Endothelial cell of umbilical vein (primary cell): ENCODE results near the gene SHROOM4. TPM values are rescaled to one million over a fixed set of nuclear protein-coding genes. Genes with fewer than 3 reads are reported as not detected.
A peak's percentile ranks its signal among the peaks of the same experiment; 100 is the strongest.

ENCODE experiments used
- BruUV-seq: library from RNA; stranded (reverse); fragments of 400-500 nt; replicated peaks from 2 replicates; lab custom pipeline; 2021; lab: Mats Ljungman, UMichigan
- CTCF ChIA-PET: fragments of 300-600, 350-600 bp; sonication (Branson Sonifier 250); formaldehyde crosslinking; loops from one replicate; lab custom pipeline; 2021; ENCODE audit warnings: antibody characterized with exemption, inconsistent platforms; lab: Charles Lee
- POLR2A ChIA-PET: fragments of 300-600, 350-600 bp; sonication (Branson Sonifier 250); formaldehyde crosslinking; loops from one replicate; lab custom pipeline; 2021; ENCODE audit warnings: antibody characterized with exemption, inconsistent platforms; lab: Charles Lee
- DNase-seq: peaks from one replicate; pipeline ENCODE4 v3.0.0-alpha.2; 2011; ENCODE audit warnings: low read depth, low spot score
- FAIRE-seq: peaks from 2 replicates; lab custom pipeline; 2011; peaks lifted over from hg19 to GRCh38; lab: Jason Lieb, UNC
- H2AFZ ChIP-seq: 2 replicates; pipeline ENCODE4 v1.6.0; 2012; ENCODE audit warnings: low read depth, low read length, control low read depth, inconsistent platforms
- H3K27ac ChIP-seq: 2 replicates; pipeline ENCODE4 v1.5.1; 2011; ENCODE audit warnings: low read depth, mild to moderate bottlenecking, control low read depth, low read length, moderate library complexity; ENCODE audit not compliant: insufficient read depth
- H3K27me3 ChIP-seq, 2 experiments: 2 replicates each; pipeline versions ENCODE4 v1.6.0 to v1.6.1; 2011; ENCODE audit warnings: low read length in 2 of 2, mixed read lengths in 1 of 2; ENCODE audit not compliant: control insufficient read depth in 2 of 2, insufficient read depth in 2 of 2
- H3K36me3 ChIP-seq, 2 experiments: 2 replicates in 1 of 2; 3 replicates in 1 of 2; pipeline ENCODE4 v1.5.1; 2011; ENCODE audit warnings: low read length in 2 of 2, mild to moderate bottlenecking in 1 of 2, moderate library complexity in 1 of 2; ENCODE audit not compliant: control insufficient read depth in 2 of 2, insufficient read depth in 2 of 2; ENCODE audit errors: extremely low read depth in 1 of 2
- H3K4me1 ChIP-seq: 3 replicates; pipeline ENCODE4 v1.5.1; 2011; ENCODE audit warnings: mild to moderate bottlenecking, low read length; ENCODE audit not compliant: control insufficient read depth, insufficient read depth; ENCODE audit errors: extremely low read depth
- H3K4me2 ChIP-seq: 2 replicates; pipeline ENCODE4 v1.6.1; 2011; ENCODE audit warnings: low read length, control low read depth, mixed read lengths; ENCODE audit not compliant: insufficient read depth
- H3K4me3 ChIP-seq, 3 experiments: fragments of 200-600 bp in 1 of 3; sonication (generic), shearing (Covaris generic) in 1 of 3; replicated peaks in 1 of 3; 2 replicates each; pipeline ENCODE4 v1.5.1; 2011 to 2016; ENCODE audit warnings: control low read depth in 3 of 3, low read length in 3 of 3, mild to moderate bottlenecking in 2 of 3, inconsistent platforms in 1 of 3, low read depth in 1 of 3, moderate library complexity in 1 of 3; ENCODE audit not compliant: insufficient read depth in 1 of 3
- H3K79me2 ChIP-seq: 2 replicates; pipeline ENCODE4 v1.6.0; 2012; ENCODE audit warnings: low read length, inconsistent platforms; ENCODE audit not compliant: control insufficient read depth, insufficient read depth
- H3K9ac ChIP-seq: replicated peaks from 2 replicates; pipeline ENCODE3; 2011; ENCODE audit warnings: low read length, control low read depth; ENCODE audit not compliant: insufficient read depth; ENCODE audit errors: extremely low read depth
- H3K9me1 ChIP-seq: replicated peaks from 3 replicates; pipeline ENCODE4 v1.6.0; 2011; ENCODE audit warnings: mild to moderate bottlenecking, low read length; ENCODE audit not compliant: control insufficient read depth, insufficient read depth; ENCODE audit errors: extremely low read depth
- H3K9me3 ChIP-seq: replicated peaks from 2 replicates; pipeline ENCODE4 v1.5.1; 2012; ENCODE audit warnings: low read length, inconsistent platforms; ENCODE audit not compliant: control insufficient read depth, insufficient read depth
- H4K20me1 ChIP-seq: replicated peaks from 2 replicates; pipeline ENCODE3; 2011; ENCODE audit warnings: mild to moderate bottlenecking, low read length; ENCODE audit not compliant: control insufficient read depth, insufficient read depth; ENCODE audit errors: extremely low read depth
- EZH2 ChIP-seq: IDR thresholded peaks from 2 replicates; pipeline ENCODE4 v1.6.1; 2012; ENCODE audit warnings: borderline replicate concordance, low read depth, mild to moderate bottlenecking, moderate library complexity, low read length, inconsistent platforms; ENCODE audit not compliant: severe bottlenecking
- FOS ChIP-seq: IDR thresholded peaks from 2 replicates; pipeline ENCODE4 v1.6.1; 2011; ENCODE audit warnings: mild to moderate bottlenecking, low read length, moderate library complexity, borderline replicate concordance; ENCODE audit not compliant: insufficient read depth
- GATA2 ChIP-seq: IDR thresholded peaks from 2 replicates; pipeline ENCODE4 v1.7.0; 2011; ENCODE audit warnings: low read depth, mild to moderate bottlenecking, moderate library complexity, mixed read lengths, low read length; ENCODE audit not compliant: insufficient read length, insufficient read depth
- JUN ChIP-seq: IDR thresholded peaks from 2 replicates; pipeline ENCODE4 v1.6.1; 2011; ENCODE audit warnings: borderline replicate concordance, low read depth; ENCODE audit not compliant: insufficient read length, insufficient read depth
- MYC ChIP-seq: IDR thresholded peaks from one replicate; pipeline ENCODE4 v1.6.1; 2011; ENCODE audit warnings: mild to moderate bottlenecking, low read depth, low read length
- POLR2A ChIP-seq: IDR thresholded peaks from 2 replicates; pipeline ENCODE4 v1.6.1; 2012; ENCODE audit warnings: low read depth, mild to moderate bottlenecking, control low read depth, low read length
- POLR2AphosphoS5 ChIP-seq: IDR thresholded peaks from 2 replicates; pipeline ENCODE4 v1.6.1; 2012; ENCODE audit warnings: low read depth, mild to moderate bottlenecking, control low read depth, low read length, moderate library complexity; ENCODE audit not compliant: insufficient read depth
- dilution Hi-C: fragments of 300-500 bp; cut with MboI; formaldehyde crosslinking; loops from one replicate; pipeline ENCODE4 v1.15.0; 2019; ENCODE audit warnings: low sequenced_read_pairs; ENCODE audit not compliant: extremely low pct_ligation_motif_present
- intact Hi-C: fragments of 100-400 bp; cut with micrococcal nuclease; formaldehyde crosslinking; loops from one replicate; pipeline ENCODE4 v1.10.0; 2022
- polyA plus RNA-seq, 4 experiments: library from polyadenylated mRNA; depleted of rRNA in 3 of 4; stranded (reverse) in 3 of 4; unstranded in 1 of 4; fragments of >200 nt; gene quantifications; 2 replicates each; pipeline versions ENCODE4 v1.2.1 to v1.2.3, GENCODE V29; 2011 to 2012; ENCODE audit warnings: missing spikeins in 1 of 4
- total RNA-seq: library from RNA; stranded (reverse); gene quantifications from 2 replicates; pipeline ENCODE4 v1.2.3, GENCODE V29; 2021
- TF ChIP-seq, protein P1 (sequence below): IDR thresholded peaks from 2 replicates; pipeline ENCODE4 v1.6.1; 2011; ENCODE audit not compliant: insufficient read depth, insufficient read length
- TF ChIP-seq, protein P2 (sequence below), 2 donors: IDR thresholded peaks; 1 replicate in 1 of 2; 2 replicates in 1 of 2; pipeline ENCODE4 v1.5.1; 2011; ENCODE audit warnings: low read length in 2 of 2, mild to moderate bottlenecking in 2 of 2, moderate library complexity in 2 of 2, control low read depth in 1 of 2, inconsistent platforms in 1 of 2, low read depth in 1 of 2; ENCODE audit not compliant: insufficient read depth in 1 of 2; ENCODE audit errors: extremely low read depth in 1 of 2

SHROOM4 gene
- total and polyA plus RNA-seq, 2 donors (not counting 3 experiments of a cell fraction or from before 2014, with no cell fraction given), result 29.7 to 57.5 TPM

DNA sequence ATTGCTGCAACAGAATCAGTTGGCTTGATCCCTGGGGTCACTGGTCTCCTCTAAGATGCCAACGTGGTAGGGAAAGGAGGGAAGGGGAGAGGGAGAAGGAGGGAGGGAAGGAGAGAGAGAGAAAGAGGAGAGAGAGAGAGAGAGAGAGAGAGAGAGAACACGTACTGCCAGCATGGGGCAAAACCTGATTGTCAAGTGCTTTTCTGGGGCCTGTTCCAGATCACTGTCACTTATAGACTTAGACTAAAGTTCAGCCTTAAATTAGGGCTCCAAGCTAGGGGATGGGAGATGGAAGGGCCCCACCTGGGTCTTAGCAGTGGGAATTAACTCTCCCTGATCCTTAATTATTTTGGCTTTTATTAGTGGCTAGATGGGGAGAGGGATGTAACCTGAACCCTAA, 12.9 kb downstream of the SHROOM4 start:
- CTCF ChIA-PET, result no interaction called here
- H3K27me3 ChIP-seq, result no peaks in the 10 kb centered on the region

More for the DNA sequence above, 12.9 kb downstream of the SHROOM4 start:
- dilution Hi-C loops, result no loop called here
- DNase-seq (peak; percentile 21), FAIRE-seq (no peak)
- no TSS peak for BruUV-seq
- TF ChIP-seq EZH2 (no peak), JUN (no peak), POLR2AphosphoS5 (no peak), GATA2 (no peak), FOS (no peak), MYC (no peak), POLR2A (no peak)
- TF ChIP-seq, protein P1, sequence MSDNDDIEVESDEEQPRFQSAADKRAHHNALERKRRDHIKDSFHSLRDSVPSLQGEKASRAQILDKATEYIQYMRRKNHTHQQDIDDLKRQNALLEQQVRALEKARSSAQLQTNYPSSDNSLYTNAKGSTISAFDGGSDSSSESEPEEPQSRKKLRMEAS, result no peak
- TF ChIP-seq, protein P2, sequence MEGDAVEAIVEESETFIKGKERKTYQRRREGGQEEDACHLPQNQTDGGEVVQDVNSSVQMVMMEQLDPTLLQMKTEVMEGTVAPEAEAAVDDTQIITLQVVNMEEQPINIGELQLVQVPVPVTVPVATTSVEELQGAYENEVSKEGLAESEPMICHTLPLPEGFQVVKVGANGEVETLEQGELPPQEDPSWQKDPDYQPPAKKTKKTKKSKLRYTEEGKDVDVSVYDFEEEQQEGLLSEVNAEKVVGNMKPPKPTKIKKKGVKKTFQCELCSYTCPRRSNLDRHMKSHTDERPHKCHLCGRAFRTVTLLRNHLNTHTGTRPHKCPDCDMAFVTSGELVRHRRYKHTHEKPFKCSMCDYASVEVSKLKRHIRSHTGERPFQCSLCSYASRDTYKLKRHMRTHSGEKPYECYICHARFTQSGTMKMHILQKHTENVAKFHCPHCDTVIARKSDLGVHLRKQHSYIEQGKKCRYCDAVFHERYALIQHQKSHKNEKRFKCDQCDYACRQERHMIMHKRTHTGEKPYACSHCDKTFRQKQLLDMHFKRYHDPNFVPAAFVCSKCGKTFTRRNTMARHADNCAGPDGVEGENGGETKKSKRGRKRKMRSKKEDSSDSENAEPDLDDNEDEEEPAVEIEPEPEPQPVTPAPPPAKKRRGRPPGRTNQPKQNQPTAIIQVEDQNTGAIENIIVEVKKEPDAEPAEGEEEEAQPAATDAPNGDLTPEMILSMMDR (IDR thresholded peaks at IDR 0.05; ENCODE audit: extremely low read depth in 1 of 2, insufficient read depth in 1 of 2, low read depth in 1 of 2, low read length in 2 of 2), result no peak
- Histone ChIP-seq H3K4me2 (no peak overlapping the region), H3K36me3 (no peaks in the 10 kb centered on the region), H3K79me2 (peaks cover 24% of the 10 kb centered on the region), H3K4me1 (peaks cover 17% of the 10 kb centered on the region), H3K9me3 (no peaks in the 10 kb centered on the region), H2AFZ (no peak overlapping the region), H3K4me3 (no peak overlapping the region), H4K20me1 (no peaks in the 10 kb centered on the region), H3K9me1 (no peaks in the 10 kb centered on the region), H3K9ac (no peak overlapping the region), H3K27ac (no peak overlapping the region)
- intact Hi-C loops, result no loop called here
- POLR2A ChIA-PET, result no interaction called here
